HFFc6 (cell line): ENCODE results near the gene LPAR5. TPM values are rescaled to one million over a fixed set of nuclear protein-coding genes. Genes with fewer than 3 reads are reported as not detected.
A peak's percentile ranks its signal among the peaks of the same experiment; 100 is the strongest.

Source experiments
- DNase-seq: peaks from one replicate; pipeline ENCODE4 v3.0.0-alpha.2; 2018
- H3K27ac Mint-ChIP-seq: 2 replicates; pipeline ENCODE4 v1.8.0; 2020; ENCODE audit warnings: mild to moderate bottlenecking, mixed read lengths
- H3K27me3 Mint-ChIP-seq: 2 replicates; pipeline ENCODE4 v1.8.0; 2021; ENCODE audit warnings: mild to moderate bottlenecking, moderate library complexity, mixed read lengths; ENCODE audit not compliant: insufficient read depth
- H3K36me3 Mint-ChIP-seq: 2 replicates; pipeline ENCODE4 v1.8.0; 2021; ENCODE audit warnings: low read depth, mixed read lengths
- H3K4me1 Mint-ChIP-seq: 2 replicates; pipeline ENCODE4 v1.8.0; 2020; ENCODE audit warnings: low read depth, mixed read lengths
- H3K4me3 Mint-ChIP-seq: 2 replicates; pipeline ENCODE4 v1.8.0; 2020; ENCODE audit warnings: mild to moderate bottlenecking, moderate library complexity, mixed read lengths
- H3K9me3 Mint-ChIP-seq: 2 replicates; pipeline ENCODE4 v1.8.0; 2020; ENCODE audit warnings: mild to moderate bottlenecking, mixed read lengths
- CTCF ChIP-seq: fragments of 200-600 bp; sonication (generic); IDR thresholded peaks from 2 replicates; pipeline ENCODE4 v1.5.0; 2021; ENCODE audit warnings: antibody characterized with exemption, mild to moderate bottlenecking
- total RNA-seq, 6 experiments: library from RNA; stranded (reverse); fragmentation: NEBNext Ultra II Directional; extraction: Animal tissue kit (Norgen Biotek cat#: 25700); gene quantifications; 2 replicates in 1 of 6; 3 replicates in 5 of 6; pipeline ENCODE4 v1.2.3, GENCODE V29; 2021

The LPAR5 gene
- total RNA-seq, 6 experiments from 2014 or later = not detected

- TF ChIP-seq CTCF = no peak
- H3K36me3 Mint-ChIP-seq = peaks cover 59% of the 10 kb centered on the region
- no peaks in the 10 kb centered on the region for H3K27me3 Mint-ChIP-seq
- no peaks in the 10 kb centered on the region for H3K4me1 Mint-ChIP-seq
- H3K27ac Mint-ChIP-seq = no peak overlapping the region
- no peaks in the 10 kb centered on the region for H3K9me3 Mint-ChIP-seq
- no peak overlapping the region for H3K4me3 Mint-ChIP-seq
- DNase-seq = no peak
Observed at GRCh38 chr12:6574576-6575295, 61.0 kb downstream of the LPAR5 start.

- H3K9me3 Mint-ChIP-seq = peaks cover 2% of the 10 kb centered on the region; the same call in 1 of the 2 replicates
- no peak for DNase-seq
- H3K4me1 Mint-ChIP-seq = no peaks in the 10 kb centered on the region; the same call in 1 of the 2 replicates
- no peak for TF ChIP-seq CTCF
- H3K27ac Mint-ChIP-seq = no peak overlapping the region
- H3K27me3 Mint-ChIP-seq = peaks cover 1% of the 10 kb centered on the region; the same call in 1 of the 2 replicates
- peaks cover 58% of the 10 kb centered on the region for H3K36me3 Mint-ChIP-seq
- no peak overlapping the region for H3K4me3 Mint-ChIP-seq
Observed at GRCh38 chr12:6573001-6573400, 62.8 kb downstream of the LPAR5 start.

- peaks cover 5% of the 10 kb centered on the region; the same call in 1 of the 2 replicates for H3K27me3 Mint-ChIP-seq
- peak overlapping the region; percentile 99 for H3K27ac Mint-ChIP-seq
- peaks cover 19% of the 10 kb centered on the region for H3K4me1 Mint-ChIP-seq
- no peak overlapping the region for H3K4me3 Mint-ChIP-seq
- peak; percentile 71; the same call in 1 of the 2 replicates for TF ChIP-seq CTCF
- DNase-seq = no peak
- H3K9me3 Mint-ChIP-seq = peaks cover 3% of the 10 kb centered on the region; the same call in 1 of the 2 replicates
- H3K36me3 Mint-ChIP-seq = peaks cover 60% of the 10 kb centered on the region
Observed at GRCh38 chr12:6570264-6570887, 65.4 kb downstream of the LPAR5 start.

- no peak for TF ChIP-seq CTCF
- Mint-ChIP-seq H3K27ac (peak overlapping the region; percentile 99), H3K4me1 (peaks cover 19% of the 10 kb centered on the region), H3K9me3 (peaks cover 3% of the 10 kb centered on the region; the same call in 1 of the 2 replicates), H3K4me3 (peak overlapping the region; percentile 57), H3K27me3 (peaks cover 5% of the 10 kb centered on the region; the same call in 1 of the 2 replicates), H3K36me3 (peaks cover 58% of the 10 kb centered on the region)
- DNase-seq = no peak
Observed at GRCh38 chr12:6569786-6570185, 66.0 kb downstream of the LPAR5 start.

GRCh38 chr12:6569312-6569711 is 66.4 kb downstream of the LPAR5 start:
- H3K4me1 Mint-ChIP-seq = peaks cover 19% of the 10 kb centered on the region
- H3K27ac Mint-ChIP-seq = peak overlapping the region; percentile 99; the same call in 1 of the 2 replicates
- H3K36me3 Mint-ChIP-seq = peaks cover 57% of the 10 kb centered on the region
- peak overlapping the region; percentile 57 for H3K4me3 Mint-ChIP-seq
- H3K9me3 Mint-ChIP-seq = peaks cover 3% of the 10 kb centered on the region; the same call in 1 of the 2 replicates
- DNase-seq = no peak
- TF ChIP-seq CTCF = no peak
- peaks cover 5% of the 10 kb centered on the region; the same call in 1 of the 2 replicates for H3K27me3 Mint-ChIP-seq

Other genes starting within 250 kb of the LPAR5 start
- under 1 TPM in 2 of 6 experiments, not detected in 4; 0.19 to 0.28 TPM for gene CD27, start 191.0 kb downstream of the LPAR5 start, total RNA-seq
- 1 to 10 TPM; 4.3 to 8.2 (median 6.5) TPM for gene TAPBPL, start 183.9 kb downstream of the LPAR5 start, total RNA-seq
- gene VAMP1, start 165.3 kb downstream of the LPAR5 start, total RNA-seq = 10 to 100 TPM in 5 of 6 experiments, 1 to 10 TPM in 1; 8.6 to 13.0 (median 10.8) TPM
- 100 to 1,000 TPM; 227 to 290 (median 257) TPM for gene MRPL51, start 142.7 kb downstream of the LPAR5 start, total RNA-seq
- gene NCAPD2, start 141.9 kb downstream of the LPAR5 start, total RNA-seq = 10 to 100 TPM; 42.2 to 75.9 (median 65.4) TPM
- 1,000 to 10,000 TPM; 6,263 to 7,539 (median 6,900) TPM for gene GAPDH, start 101.4 kb downstream of the LPAR5 start, total RNA-seq
- gene IFFO1, start 79.9 kb downstream of the LPAR5 start, total RNA-seq = 10 to 100 TPM; 25.9 to 35.6 (median 29.2) TPM
- 10 to 100 TPM; 39.5 to 60.5 (median 42.6) TPM for gene NOP2, start 67.7 kb downstream of the LPAR5 start, total RNA-seq
- 100 to 1,000 TPM; 167 to 193 (median 183) TPM for gene CHD4, start 28.6 kb downstream of the LPAR5 start, total RNA-seq
- not detected for gene ACRBP, start 11.5 kb upstream of the LPAR5 start, total RNA-seq
- 10 to 100 TPM; 19.7 to 26.8 (median 21.7) TPM for gene ING4, start 27.2 kb upstream of the LPAR5 start, total RNA-seq
- gene ZNF384, start 53.4 kb upstream of the LPAR5 start, total RNA-seq = 10 to 100 TPM; 32.8 to 43.9 (median 41.1) TPM
- 1 to 10 TPM; 2.6 to 4.6 (median 3.8) TPM for gene PIANP, start 64.9 kb upstream of the LPAR5 start, total RNA-seq
- 100 to 1,000 TPM; 103 to 122 (median 108) TPM for gene COPS7A, start 88.1 kb upstream of the LPAR5 start, total RNA-seq
- 100 to 1,000 TPM; 273 to 329 (median 298) TPM for gene MLF2, start 117.2 kb upstream of the LPAR5 start, total RNA-seq
- gene PTMS, start 130.4 kb upstream of the LPAR5 start, total RNA-seq = 100 to 1,000 TPM; 423 to 607 (median 561) TPM
- gene LAG3, start 136.6 kb upstream of the LPAR5 start, total RNA-seq = under 1 TPM; 0.15 to 0.64 (median 0.50) TPM
- gene CD4, start 153.6 kb upstream of the LPAR5 start, total RNA-seq = under 1 TPM in 3 of 6 experiments, not detected in 3; 0.11 to 0.25 (median 0.11) TPM
- 1 to 10 TPM in 5 of 6 experiments, under 1 TPM in 1; 0.78 to 3.1 (median 2.6) TPM for gene GPR162, start 185.9 kb upstream of the LPAR5 start, total RNA-seq
- gene P3H3, start 192.4 kb upstream of the LPAR5 start, total RNA-seq = 100 to 1,000 TPM in 4 of 6 experiments, 10 to 100 TPM in 2; 94.0 to 109 (median 103) TPM
- gene GNB3, start 205.0 kb upstream of the LPAR5 start, total RNA-seq = 1 to 10 TPM; 4.3 to 7.2 (median 6.3) TPM
- gene CDCA3, start 215.3 kb upstream of the LPAR5 start, total RNA-seq = 10 to 100 TPM; 24.0 to 62.5 (median 56.3) TPM
- gene USP5, start 216.2 kb upstream of the LPAR5 start, total RNA-seq = 100 to 1,000 TPM; 149 to 211 (median 182) TPM
- gene TPI1, start 231.6 kb upstream of the LPAR5 start, total RNA-seq = 100 to 1,000 TPM; 853 to 931 (median 870) TPM
- gene SPSB2, start 237.3 kb upstream of the LPAR5 start, total RNA-seq = 10 to 100 TPM; 12.1 to 13.9 (median 13.0) TPM